ENCODE data around the gene BTC.
A peak's percentile ranks its signal among the peaks of the same experiment; 100 is the strongest.
"Not testable (repeated sequence)": the region's sequence is repeated elsewhere in the genome, so short reads cannot be mapped to it uniquely, and the experiment has no call there.

The BTC gene

GRCh38 chr4:74757136-74757535 is 37.2 kb downstream of the BTC start:
- DNase-seq (ENCODE audit: low read depth) = no peak

DNA sequence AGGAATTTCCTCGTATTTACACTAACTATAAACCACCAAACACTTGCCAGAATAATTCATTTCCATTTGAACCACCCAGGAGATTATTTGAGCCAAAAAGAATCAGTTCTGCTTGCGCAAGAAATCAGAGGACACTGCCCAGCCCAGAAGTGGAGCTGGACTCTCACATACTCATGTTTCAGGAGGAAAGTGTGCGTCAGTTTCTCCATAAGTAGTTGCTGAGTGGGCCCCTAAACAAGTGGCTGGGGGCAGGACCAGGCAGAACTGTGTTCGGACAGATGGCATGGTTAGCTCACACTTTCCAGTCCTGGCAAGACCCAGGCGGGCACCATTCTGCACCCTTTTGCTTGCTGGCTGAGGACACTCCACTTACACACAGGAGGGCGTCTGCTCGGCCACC is 38.8 kb downstream of the BTC start:
- DNase-seq (ENCODE audit: low read depth) = no peak

DNA sequence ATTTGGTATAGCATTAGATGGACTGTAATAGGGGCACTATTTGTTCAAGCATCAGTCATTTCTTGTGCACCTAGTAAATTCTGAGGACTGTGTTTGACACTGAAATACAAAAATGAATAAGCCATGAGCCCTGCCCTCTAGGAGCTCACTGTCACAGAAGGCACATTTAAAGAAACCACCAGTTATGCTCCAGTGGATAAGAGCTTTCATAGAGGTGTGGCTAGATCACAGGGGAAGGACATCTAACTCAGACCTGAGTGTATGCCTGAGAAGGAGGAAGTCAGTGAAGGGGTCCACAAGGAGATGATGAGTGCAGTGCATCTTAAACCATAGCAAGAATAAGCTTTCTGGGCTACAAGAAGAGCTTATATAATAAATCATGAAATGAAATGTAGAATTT is 40.1 kb downstream of the BTC start:
- DNase-seq (ENCODE audit: low read depth) = no peak

DNA sequence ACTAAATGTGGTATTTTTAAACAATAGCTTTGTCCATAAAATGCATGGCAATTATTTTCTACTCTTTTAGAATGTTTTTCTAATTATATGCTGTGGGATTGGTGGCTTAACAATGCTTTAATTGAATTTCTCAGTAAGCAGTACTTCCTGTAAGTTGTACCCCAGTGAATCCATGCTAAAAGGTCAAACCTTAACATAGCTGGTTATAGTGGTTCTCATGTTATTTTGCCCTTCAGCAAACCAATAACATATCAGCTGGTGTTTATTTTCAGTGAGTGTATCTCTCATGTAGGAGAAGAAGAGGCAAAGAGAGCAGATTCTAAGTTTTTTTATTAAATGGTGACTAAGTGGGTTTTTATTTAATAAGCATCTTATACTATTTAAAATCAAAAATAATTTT is 41.5 kb downstream of the BTC start:
- no peak for DNase-seq (ENCODE audit: low read depth)

GRCh38 chr4:74751856-74752255 is 42.5 kb downstream of the BTC start:
- no peak for DNase-seq (ENCODE audit: low read depth)

- no peak for DNase-seq (ENCODE audit: low read depth)
Observed at GRCh38 chr4:74751247-74751646, 43.1 kb downstream of the BTC start.

GRCh38 chr4:74742185-74742584 is 52.1 kb downstream of the BTC start:
- DNase-seq (ENCODE audit: low read depth) = no peak

DNA sequence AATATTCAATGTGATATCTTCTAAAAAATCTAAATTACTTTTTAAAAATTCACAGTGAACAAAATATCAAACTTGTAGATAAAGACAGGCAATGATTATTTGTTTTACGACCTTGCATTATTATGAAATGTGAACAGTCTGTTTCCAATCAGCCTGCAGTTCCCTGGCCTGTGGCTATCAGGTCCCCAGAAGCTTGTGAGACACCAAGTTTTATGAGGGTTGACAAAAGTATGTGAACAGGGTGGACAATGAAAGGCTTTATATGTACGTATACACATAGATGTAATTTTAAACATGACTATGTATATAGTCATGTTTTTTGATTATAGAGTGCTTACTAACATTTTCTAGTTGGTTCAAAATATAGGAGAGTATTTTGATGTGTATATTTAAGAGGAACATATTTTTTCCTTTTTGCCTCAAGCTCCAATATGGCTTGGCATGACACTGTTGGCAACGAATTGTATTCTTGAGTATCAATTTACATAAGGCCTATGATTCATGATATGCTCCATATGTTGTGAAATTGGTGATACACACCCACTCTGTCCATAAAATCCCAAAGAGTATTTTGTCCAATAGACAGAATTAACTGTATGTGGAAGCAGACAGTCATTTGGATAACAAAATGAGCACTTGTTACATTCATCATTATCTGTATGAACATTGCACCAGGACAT is 55.7 kb downstream of the BTC start:
- peak; percentile 44 for DNase-seq (ENCODE audit: low read depth)

GRCh38 chr4:74734995-74735394 is 59.3 kb downstream of the BTC start:
- no peak for DNase-seq (ENCODE audit: low read depth)

DNA sequence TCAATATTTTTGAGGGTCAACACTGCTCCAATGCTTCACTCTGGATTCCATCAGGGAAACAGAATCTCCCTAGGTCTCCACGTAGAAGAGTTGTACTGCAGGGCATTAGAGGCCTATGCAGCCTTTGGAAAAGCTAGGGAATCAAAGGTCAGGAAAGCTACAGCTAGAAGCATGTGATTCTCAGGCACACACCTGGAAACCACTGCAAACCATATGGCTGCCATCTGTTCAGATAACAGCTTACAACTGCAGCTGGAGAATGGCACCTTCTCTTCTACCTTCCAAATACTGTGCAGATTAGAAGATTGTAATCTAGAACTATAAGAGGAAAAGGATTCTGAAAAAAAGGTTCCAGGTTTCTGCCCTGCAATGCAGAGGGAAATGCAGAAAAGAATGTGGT is 60.6 kb downstream of the BTC start:
- DNase-seq (ENCODE audit: low read depth) = no peak

DNA sequence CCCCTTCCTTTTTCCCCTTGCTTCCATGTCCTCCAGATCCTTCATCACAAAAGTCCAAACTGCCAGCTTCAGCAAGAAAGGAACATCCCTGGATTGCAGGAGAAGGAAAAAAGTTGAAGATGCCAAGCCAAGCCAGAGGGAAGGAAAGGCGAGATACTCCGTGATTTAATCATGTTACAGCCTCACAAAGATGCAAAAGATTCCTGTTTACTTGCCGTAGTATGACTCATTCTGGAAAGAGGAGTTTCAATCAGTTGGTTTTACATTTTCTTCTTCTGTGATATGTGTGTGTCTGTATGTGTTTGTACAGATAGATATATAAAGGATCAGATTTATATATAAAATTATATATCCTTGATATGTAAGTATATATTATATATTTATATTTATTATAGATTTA is 69.3 kb downstream of the BTC start:
- DNase-seq (ENCODE audit: low read depth) = peak; percentile 18

- DNase-seq (ENCODE audit: low read depth) = no peak
Observed at GRCh38 chr4:74716436-74716765, 77.9 kb downstream of the BTC start.

- DNase-seq (ENCODE audit: low read depth) = no peak
Observed at GRCh38 chr4:74715706-74716435, 78.5 kb downstream of the BTC start.

GRCh38 chr4:74714611-74715130 is 79.7 kb downstream of the BTC start:
- DNase-seq (ENCODE audit: low read depth) = no peak

DNA sequence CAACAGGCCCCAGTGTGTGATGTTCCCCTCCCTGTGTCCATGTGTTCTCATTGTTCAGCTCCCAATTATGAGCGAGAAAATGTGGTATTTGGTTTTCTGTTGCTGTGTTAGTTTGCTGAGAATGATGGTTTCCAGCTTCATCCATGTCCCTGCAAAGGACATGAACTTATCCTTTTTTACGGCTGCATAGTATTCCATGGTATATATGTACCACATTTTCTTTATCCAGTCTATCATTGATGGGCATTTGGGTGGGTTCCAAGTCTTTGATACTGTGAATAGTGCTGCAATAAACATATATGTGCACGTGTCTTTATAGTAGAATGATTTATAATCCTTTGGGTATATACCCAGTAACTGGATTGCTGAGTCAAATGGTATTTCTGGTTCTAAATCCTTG is 86.2 kb downstream of the BTC start:
- not testable (repeated sequence) for DNase-seq (ENCODE audit: low read depth)
